T-cell (primary cell): Measurements from ENCODE around the gene NPIPB4. TPM values are rescaled to one million over a fixed set of nuclear protein-coding genes. Genes with fewer than 3 reads are reported as not detected.
A peak's percentile ranks its signal among the peaks of the same experiment; 100 is the strongest.
"Not testable (repeated sequence)": the region's sequence is repeated elsewhere in the genome, so short reads cannot be mapped to it uniquely, and the experiment has no call there.

ENCODE experiments used
- ATAC-seq, 4 experiments: fragments of 200-7000 bp in 3 of 4; fragments of 150-1000 bp in 1 of 4; cut with Tn5 transposase; replicated peaks in 1 of 4; 1 replicate in 3 of 4; 2 replicates in 1 of 4; pipeline ENCODE4 v1.10.0; 2021; ENCODE audit warnings: moderate library complexity in 3 of 4, mild to moderate bottlenecking in 2 of 4, moderate number of reproducible peaks in 1 of 4
- CTCF ChIA-PET, 2 donors: fragments of 300-600 bp; sonication (Branson Sonifier 250); formaldehyde crosslinking; loops; one replicate each; lab custom pipeline; 2022; ENCODE audit warnings: antibody characterized with exemption in 2 of 2; lab: Charles Lee
- POLR2A ChIA-PET, 2 donors: fragments of 300-600 bp; sonication (Branson Sonifier 250); formaldehyde crosslinking; loops; one replicate each; lab custom pipeline; 2022; ENCODE audit warnings: antibody characterized with exemption in 2 of 2; lab: Charles Lee
- DNase-seq, 35 experiments: peaks; one replicate each; pipeline versions ENCODE4 v3.0.0 to v3.0.0-alpha.2; 2013 to 2023
- H3K27ac ChIP-seq: one replicate; pipeline ENCODE4 v1.5.1; 2013; ENCODE audit warnings: low read length
- H3K27me3 ChIP-seq, 2 experiments: replicated peaks in 1 of 2; 1 replicate in 1 of 2; 2 replicates in 1 of 2; pipeline versions ENCODE4 v1.6.1 to v1.7.0; 2013; ENCODE audit warnings: low read length in 1 of 2, mixed read lengths in 1 of 2; ENCODE audit not compliant: control insufficient read depth in 2 of 2, insufficient read depth in 2 of 2; ENCODE audit errors: extremely low read depth in 1 of 2
- H3K36me3 ChIP-seq, 2 donors: 1 replicate in 1 of 2; 2 replicates in 1 of 2; pipeline versions ENCODE4 v1.6.1 to v1.7.0; 2013; ENCODE audit warnings: low read length in 1 of 2; ENCODE audit not compliant: control insufficient read depth in 2 of 2, insufficient read depth in 1 of 2; ENCODE audit errors: extremely low read depth in 1 of 2
- H3K4me1 ChIP-seq, 2 experiments: 1 replicate in 1 of 2; 2 replicates in 1 of 2; pipeline versions ENCODE4 v1.6.1 to v1.7.0; 2013; ENCODE audit warnings: low read length in 2 of 2, mixed read lengths in 1 of 2; ENCODE audit not compliant: insufficient read depth in 2 of 2, control insufficient read depth in 1 of 2; ENCODE audit errors: extremely low read depth in 1 of 2
- H3K4me3 ChIP-seq, 2 donors: 1 replicate in 1 of 2; 2 replicates in 1 of 2; pipeline versions ENCODE4 v1.5.1 to v1.7.0; 2013; ENCODE audit warnings: mild to moderate bottlenecking in 2 of 2, low read length in 1 of 2, moderate library complexity in 1 of 2; ENCODE audit not compliant: control insufficient read depth in 1 of 2; ENCODE audit errors: extremely low read depth in 1 of 2
- H3K9me3 ChIP-seq: 2 replicates; pipeline ENCODE4 v1.7.0; 2013
- H3K27ac Mint-ChIP-seq, 2 donors: one replicate each; pipeline ENCODE4 v1.8.0; 2020 to 2021; ENCODE audit warnings: mild to moderate bottlenecking in 2 of 2, mixed read lengths in 2 of 2
- H3K27me3 Mint-ChIP-seq, 2 donors: one replicate each; pipeline ENCODE4 v1.8.0; 2021 to 2022; ENCODE audit warnings: mixed read lengths in 2 of 2
- H3K36me3 Mint-ChIP-seq: one replicate; pipeline ENCODE4 v1.8.0; 2021; ENCODE audit warnings: mixed read lengths
- H3K4me1 Mint-ChIP-seq, 3 donors: one replicate each; pipeline ENCODE4 v1.8.0; 2020 to 2022; ENCODE audit warnings: mixed read lengths in 3 of 3, mild to moderate bottlenecking in 1 of 3
- H3K4me3 Mint-ChIP-seq, 3 donors: one replicate each; pipeline ENCODE4 v1.8.0; 2020 to 2022; ENCODE audit warnings: mild to moderate bottlenecking in 3 of 3, mixed read lengths in 3 of 3, moderate library complexity in 3 of 3
- H3K9me3 Mint-ChIP-seq, 3 donors: one replicate each; pipeline ENCODE4 v1.8.0; 2020 to 2022; ENCODE audit warnings: mixed read lengths in 3 of 3
- WGBS: methylation state at CpG from one replicate; pipeline ENCODE4 v1.1.5; 2013; ENCODE audit warnings: missing lambda C conversion rate; ENCODE audit not compliant: insufficient coverage; 5-methylcytosine and 5-hydroxymethylcytosine counted together
- total RNA-seq, 35 experiments: library from RNA in 6 of 35; stranded (reverse) in 6 of 35; fragments of 120-200 nt in 1 of 35; gene quantifications; one replicate each; pipeline versions ENCODE4 v1.2.1 to v1.2.4 and lab custom pipeline; 2013 to 2026

The NPIPB4 gene
- total RNA-seq (100 to 1,000 TPM; 173 to 372 (median 216) TPM), total RNA-seq (lab: John Stamatoyannopoulos, UW) (1.6 to 13.5 (median 4.5) reads per million in 29 experiments)
- 152 TPM for total RNA-seq (2013)

DNA sequence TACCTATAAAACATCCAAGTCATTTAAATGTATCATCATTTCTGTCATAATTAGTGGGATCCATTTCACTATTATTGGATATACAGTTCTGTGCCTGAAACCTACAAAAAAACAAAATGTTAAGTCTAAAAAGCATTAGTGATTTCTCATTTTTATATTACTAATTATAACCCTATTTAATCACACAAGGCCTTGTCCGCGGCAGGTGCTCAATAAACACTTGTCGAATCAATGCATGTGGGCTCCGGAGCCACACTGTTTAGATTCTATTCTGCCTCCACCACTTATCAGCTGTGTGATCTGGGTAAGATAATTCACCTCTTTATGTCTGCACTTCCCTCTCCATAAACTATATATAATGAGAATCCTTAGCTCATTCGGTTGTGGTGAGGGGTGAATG is at the start of gene NPIPB4:
Gene NPIPB4 (minus strand): TSS at position 101 of the 400 bp plus-strand sequence. CDS start 378 bp downstream, outside the sequence.
- H3K36me3 ChIP-seq, POLR2A ChIA-PET, H3K4me1 ChIP-seq, H3K27ac ChIP-seq, ATAC-seq, H3K4me1 Mint-ChIP-seq, H3K4me3 Mint-ChIP-seq, H3K27me3 Mint-ChIP-seq, H3K27me3 ChIP-seq, H3K9me3 Mint-ChIP-seq, H3K4me3 ChIP-seq, H3K27ac Mint-ChIP-seq, H3K9me3 ChIP-seq, H3K36me3 Mint-ChIP-seq, DNase-seq, CTCF ChIA-PET: not testable (repeated sequence)
- no CpG with 5 or more reads among the region's 5 CpGs for WGBS

DNA sequence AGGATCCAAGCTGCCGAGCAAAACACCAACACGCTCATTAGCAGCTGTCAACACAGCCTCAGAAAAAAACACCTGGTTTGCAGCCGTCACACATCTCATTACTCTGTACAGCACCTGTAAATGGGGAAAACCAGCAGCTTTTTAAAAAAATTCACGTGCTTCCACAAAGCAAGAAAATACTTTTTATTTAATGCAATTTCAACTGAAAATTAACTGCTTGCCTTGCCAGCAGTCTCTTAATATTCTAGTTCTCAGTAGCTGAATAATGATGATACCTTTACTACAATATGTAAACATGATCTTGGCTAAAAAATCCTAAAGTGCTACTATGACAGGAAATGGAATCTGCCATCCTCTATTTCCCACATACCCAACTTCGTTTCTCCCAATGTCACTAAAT is 41.4 kb upstream of the NPIPB4 start:
- H3K4me1 Mint-ChIP-seq, H3K36me3 ChIP-seq, H3K9me3 Mint-ChIP-seq, H3K27me3 ChIP-seq, H3K4me1 ChIP-seq, DNase-seq, H3K27ac Mint-ChIP-seq, H3K4me3 ChIP-seq, H3K27me3 Mint-ChIP-seq, POLR2A ChIA-PET, H3K27ac ChIP-seq, H3K4me3 Mint-ChIP-seq, CTCF ChIA-PET, ATAC-seq, H3K9me3 ChIP-seq, H3K36me3 Mint-ChIP-seq: not testable (repeated sequence)
- whole genome bisulfite sequencing, result no CpG with 5 or more reads among the region's 5 CpGs

- H3K27me3 ChIP-seq, H3K9me3 ChIP-seq, CTCF ChIA-PET, ATAC-seq, H3K27ac ChIP-seq, H3K4me3 ChIP-seq, H3K36me3 ChIP-seq, H3K9me3 Mint-ChIP-seq, POLR2A ChIA-PET, H3K4me1 ChIP-seq, H3K4me3 Mint-ChIP-seq, H3K36me3 Mint-ChIP-seq, H3K4me1 Mint-ChIP-seq, H3K27me3 Mint-ChIP-seq: not testable (repeated sequence)
- WGBS, result no CpG with 5 or more reads among the region's 3 CpGs
- H3K27ac Mint-ChIP-seq, result peak overlapping the region; percentile 77 to 82
- DNase-seq, result peak; percentile 1 to 65 (median 20)
These were observed 24.4 kb upstream of the NPIPB4 start for GRCh38 chr16:21881988-21882387.

GRCh38 chr16:21837186-21837585 is 20.4 kb downstream of the NPIPB4 start:
- POLR2A ChIA-PET, H3K36me3 ChIP-seq, CTCF ChIA-PET, ATAC-seq, H3K9me3 Mint-ChIP-seq, H3K4me1 ChIP-seq, H3K4me1 Mint-ChIP-seq, H3K9me3 ChIP-seq, H3K36me3 Mint-ChIP-seq, H3K27me3 Mint-ChIP-seq, H3K27me3 ChIP-seq, H3K4me3 ChIP-seq: not testable (repeated sequence)
- Mint-ChIP-seq H3K27ac (peak overlapping the region in 1 of 2 donors; percentile 87), H3K4me3 (peak overlapping the region in 2 of 3 donors; percentile 54 to 71)
- no CpG with 5 or more reads among the region's 13 CpGs for WGBS
- DNase-seq, result peak in 14 of 35 experiments; percentile 2 to 51 (median 13)
- H3K27ac ChIP-seq, result peak overlapping the region; percentile 47

DNA sequence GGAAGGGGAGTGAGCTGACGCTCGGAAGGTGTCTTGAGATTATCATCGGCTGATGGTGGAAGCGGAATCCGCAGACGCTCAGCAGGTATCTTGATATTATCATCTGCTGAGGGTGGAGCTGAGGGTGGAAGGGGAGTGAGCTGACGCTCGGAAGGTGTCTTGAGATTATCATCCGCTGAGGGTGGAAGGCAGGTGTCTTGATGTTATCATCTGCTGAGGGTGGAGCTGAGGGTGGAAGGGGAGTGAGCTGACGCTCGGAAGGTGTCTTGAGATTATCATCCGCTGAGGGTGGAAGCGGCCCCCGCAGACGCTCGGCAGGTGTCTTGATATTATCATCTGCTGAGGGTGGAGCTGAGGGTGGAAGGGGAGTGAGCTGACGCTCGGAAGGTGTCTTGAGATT is 21.2 kb downstream of the NPIPB4 start:
- H3K9me3 Mint-ChIP-seq, H3K4me1 Mint-ChIP-seq, H3K9me3 ChIP-seq, POLR2A ChIA-PET, H3K27ac Mint-ChIP-seq, H3K27me3 ChIP-seq, H3K27me3 Mint-ChIP-seq, H3K36me3 Mint-ChIP-seq, H3K4me3 ChIP-seq, CTCF ChIA-PET, ATAC-seq, H3K36me3 ChIP-seq, H3K4me1 ChIP-seq: not testable (repeated sequence)
- WGBS, result no CpG with 5 or more reads among the region's 18 CpGs
- peak in 30 of 35 experiments; percentile 5 to 74 (median 45) for DNase-seq
- peak overlapping the region; percentile 61 for H3K27ac ChIP-seq
- peak overlapping the region in 1 of 3 donors; percentile 39 for H3K4me3 Mint-ChIP-seq

DNA sequence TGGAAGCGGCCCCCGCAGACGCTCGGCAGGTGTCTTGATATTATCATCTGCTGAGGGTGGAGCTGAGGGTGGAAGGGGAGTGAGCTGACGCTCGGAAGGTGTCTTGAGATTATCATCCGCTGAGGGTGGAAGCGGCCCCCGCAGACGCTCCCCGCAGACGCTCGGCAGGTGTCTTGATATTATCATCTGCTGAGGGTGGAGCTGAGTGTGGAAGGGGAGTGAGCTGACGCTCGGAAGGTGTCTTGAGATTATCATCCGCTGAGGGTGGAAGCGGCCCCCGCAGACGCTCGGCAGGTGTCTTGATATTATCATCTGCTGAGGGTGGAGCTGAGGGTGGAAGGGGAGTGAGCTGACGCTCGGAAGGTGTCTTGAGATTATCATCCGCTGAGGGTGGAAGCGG is 21.8 kb downstream of the NPIPB4 start:
- CTCF ChIA-PET, H3K27me3 Mint-ChIP-seq, H3K4me3 Mint-ChIP-seq, POLR2A ChIA-PET, H3K27ac Mint-ChIP-seq, H3K27me3 ChIP-seq, H3K9me3 Mint-ChIP-seq, H3K9me3 ChIP-seq, H3K36me3 Mint-ChIP-seq, H3K4me1 Mint-ChIP-seq, H3K4me1 ChIP-seq, H3K36me3 ChIP-seq, ATAC-seq: not testable (repeated sequence)
- peak overlapping the region; percentile 77 for H3K27ac ChIP-seq
- peak in 23 of 35 experiments; percentile 4 to 66 (median 26) for DNase-seq
- no CpG with 5 or more reads among the region's 24 CpGs for WGBS
- H3K4me3 ChIP-seq, result peak overlapping the region in 1 of 2 donors; percentile 23

GRCh38 chr16:21834211-21834610 is 23.3 kb downstream of the NPIPB4 start:
- H3K27me3 Mint-ChIP-seq, ATAC-seq, DNase-seq: not testable (repeated sequence)

More at GRCh38 chr16:21834211-21834610, 23.3 kb downstream of the NPIPB4 start:
- POLR2A ChIA-PET, H3K36me3 Mint-ChIP-seq, H3K4me3 Mint-ChIP-seq, H3K27me3 ChIP-seq, H3K9me3 Mint-ChIP-seq, H3K4me1 Mint-ChIP-seq, H3K27ac Mint-ChIP-seq, H3K4me1 ChIP-seq, H3K4me3 ChIP-seq, H3K9me3 ChIP-seq, CTCF ChIA-PET, H3K36me3 ChIP-seq: not testable (repeated sequence)
- no CpG with 5 or more reads among the region's 5 CpGs for WGBS
- peak overlapping the region; percentile 52 for H3K27ac ChIP-seq
